NCI-H1436 (cell line): Measurements from ENCODE around the gene SLC38A3.
A peak's percentile ranks its signal among the peaks of the same experiment; 100 is the strongest.

ENCODE experiments used
- DNase-seq: peaks from one replicate; lab custom pipeline; 2025; lab: John Stamatoyannopoulos, UW

Gene SLC38A3

GRCh38 chr3:50204804-50205412, at the start of gene SLC38A3:
Gene SLC38A3 (plus strand): TSS chr3:50205271. CDS start chr3:50214200, 8,929 bp downstream.
- DNase-seq, result peak; percentile 22

- DNase-seq, result no peak
These were observed 49.6 kb upstream of the SLC38A3 start for GRCh38 chr3:50155491-50155878.

DNA sequence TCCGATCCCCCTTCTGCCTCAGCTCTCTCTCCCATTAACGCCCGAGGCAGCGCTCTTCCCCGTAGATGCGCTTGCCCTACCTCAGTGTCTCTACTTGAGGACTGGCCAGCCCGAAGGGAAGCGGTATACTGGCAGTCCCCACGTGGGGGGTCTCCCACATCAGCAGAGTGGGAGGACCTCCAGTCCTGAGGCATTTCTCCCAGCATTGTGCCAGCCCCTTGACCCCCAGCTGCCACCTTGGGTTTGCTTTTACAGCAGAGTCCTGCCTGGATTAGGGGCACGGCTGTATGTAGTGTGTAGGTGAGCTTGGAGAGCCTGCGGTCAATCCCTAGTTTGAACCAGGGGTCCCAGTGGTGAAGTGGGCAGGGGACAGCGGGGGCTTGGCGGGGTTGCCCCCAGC, 49.2 kb upstream of the SLC38A3 start:
- no peak for DNase-seq

DNA sequence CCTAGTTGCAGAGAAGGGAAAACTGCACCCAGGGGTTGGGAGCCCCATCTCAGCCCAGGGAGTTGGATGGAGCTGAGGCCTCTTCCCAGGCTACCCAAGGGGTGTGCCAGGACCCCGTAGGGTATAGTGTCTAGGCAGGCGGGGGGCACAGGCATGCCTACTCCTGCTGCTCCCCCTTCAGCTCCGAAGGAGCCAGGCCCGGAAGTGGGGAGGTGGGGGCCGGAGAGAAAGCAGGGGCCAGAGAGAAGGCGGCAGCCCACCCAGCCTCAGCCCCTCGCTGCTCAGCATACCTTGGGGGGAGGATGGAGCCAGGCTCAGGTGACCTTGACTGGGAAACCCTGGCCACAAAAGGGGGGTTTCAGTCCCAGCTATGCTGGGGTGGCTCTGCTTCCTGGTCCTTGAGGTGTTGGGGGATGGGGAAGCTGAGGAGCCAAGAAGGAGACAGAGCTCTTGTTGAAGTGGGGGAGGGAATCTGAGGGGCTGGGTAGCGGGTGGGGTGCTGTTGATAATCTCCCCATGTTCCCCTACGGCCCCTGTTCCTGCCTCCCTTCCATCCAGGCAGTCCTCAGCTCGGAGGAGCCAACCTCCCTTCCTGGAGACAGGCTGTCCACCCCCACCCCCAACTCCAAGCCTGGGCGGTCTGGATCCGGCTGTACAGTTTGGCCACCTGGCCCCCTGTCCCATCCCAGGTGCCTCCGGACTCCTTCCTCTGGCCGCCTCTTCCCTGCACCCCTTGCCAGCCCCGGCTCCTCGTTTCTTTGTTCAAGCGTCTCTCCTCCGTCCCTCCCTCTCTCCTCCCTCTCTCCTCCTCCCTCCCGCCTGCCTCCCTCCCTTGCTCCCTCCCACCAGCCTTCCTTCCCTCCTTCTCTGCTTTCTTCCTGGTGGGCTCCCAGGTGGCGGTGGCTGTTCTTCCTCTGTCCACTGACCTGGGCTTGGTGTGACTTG, 48.2 kb upstream of the SLC38A3 start:
- no peak for DNase-seq

DNA sequence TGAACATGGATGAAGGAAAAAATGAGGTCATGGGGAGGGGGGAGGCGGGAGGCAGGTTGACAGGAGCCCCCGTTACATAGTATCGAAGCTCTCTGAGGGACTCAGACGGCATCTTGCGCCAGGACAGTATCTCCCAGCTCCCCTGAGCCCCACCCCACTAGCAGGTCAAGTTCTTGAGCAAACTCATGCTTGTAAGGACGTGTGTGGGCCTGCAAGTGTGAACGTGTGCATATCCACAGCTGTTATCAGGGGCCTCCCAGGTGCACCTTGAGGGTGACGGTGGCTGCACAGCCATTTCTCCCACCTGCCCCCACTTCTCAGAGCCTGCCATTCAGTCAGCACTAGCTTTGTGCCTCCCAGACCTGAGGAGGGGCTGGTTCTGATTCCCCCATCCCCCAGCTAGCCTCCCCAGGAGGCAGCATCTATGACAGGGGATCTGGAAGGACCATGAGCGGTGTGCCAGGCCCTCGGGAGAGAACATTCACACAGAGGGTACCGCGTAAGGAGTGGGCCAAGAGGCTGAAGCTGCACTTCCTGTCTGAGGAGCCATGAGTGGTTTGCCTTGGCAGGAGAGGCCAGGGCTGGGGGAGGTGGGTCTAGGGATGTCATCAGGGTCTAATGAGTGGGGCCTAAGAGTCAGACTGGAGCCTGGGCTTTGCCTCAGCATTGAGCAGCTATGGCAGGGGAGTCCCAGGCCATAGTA, 47.1 kb upstream of the SLC38A3 start:
- DNase-seq, result no peak

DNA sequence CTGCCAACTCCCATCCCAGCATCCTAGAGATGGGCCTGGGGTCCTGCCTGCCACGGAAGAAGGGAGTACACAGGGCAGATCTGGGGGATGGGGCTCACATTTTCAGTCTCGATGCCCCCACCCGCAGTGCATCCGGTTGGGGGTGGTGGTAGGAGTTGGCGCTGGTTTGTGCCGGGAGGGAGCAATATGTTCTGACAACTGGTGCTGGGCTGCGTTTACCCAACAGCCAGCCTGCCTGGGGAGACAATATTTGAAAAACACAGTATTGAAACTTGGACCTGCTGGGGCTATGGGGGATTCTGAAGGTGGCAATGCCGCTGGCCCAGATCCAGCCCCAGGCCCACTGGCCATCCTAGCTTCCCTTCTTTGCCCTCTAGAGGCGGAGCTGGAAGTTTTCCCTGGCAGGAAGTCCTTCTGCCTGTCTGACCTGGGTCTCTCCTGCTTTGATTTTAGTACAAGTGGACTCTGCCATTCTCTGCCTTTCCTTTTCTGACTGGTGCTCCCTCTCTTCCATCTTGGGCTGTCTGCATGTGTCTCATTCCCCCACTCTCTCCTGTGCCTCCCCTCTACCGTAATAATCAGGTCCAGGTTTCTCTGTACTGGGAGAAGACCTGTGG, 46.4 kb upstream of the SLC38A3 start:
- DNase-seq, result no peak

DNA sequence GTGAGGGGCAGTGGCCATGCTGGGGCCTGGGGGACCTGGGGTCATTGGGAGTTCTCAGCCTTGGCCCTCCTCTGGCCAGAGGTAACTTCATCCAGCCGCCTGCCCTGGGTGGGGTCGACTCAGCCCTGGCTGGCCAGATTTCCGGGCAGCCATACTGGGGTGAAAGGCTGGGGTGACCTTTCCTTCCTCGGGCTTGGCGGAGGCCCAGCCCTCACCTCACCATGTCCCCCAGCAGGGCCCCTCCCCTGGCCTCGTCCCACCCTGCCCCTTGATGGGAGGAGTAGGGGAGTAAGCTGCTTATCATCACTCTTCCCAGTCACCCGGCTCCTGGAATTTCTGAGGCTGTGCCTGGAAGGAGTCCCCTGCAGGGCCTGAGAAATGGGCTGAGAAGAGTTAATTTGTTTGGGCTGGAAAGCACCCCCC, 44.5 kb upstream of the SLC38A3 start:
- no peak for DNase-seq

DNA sequence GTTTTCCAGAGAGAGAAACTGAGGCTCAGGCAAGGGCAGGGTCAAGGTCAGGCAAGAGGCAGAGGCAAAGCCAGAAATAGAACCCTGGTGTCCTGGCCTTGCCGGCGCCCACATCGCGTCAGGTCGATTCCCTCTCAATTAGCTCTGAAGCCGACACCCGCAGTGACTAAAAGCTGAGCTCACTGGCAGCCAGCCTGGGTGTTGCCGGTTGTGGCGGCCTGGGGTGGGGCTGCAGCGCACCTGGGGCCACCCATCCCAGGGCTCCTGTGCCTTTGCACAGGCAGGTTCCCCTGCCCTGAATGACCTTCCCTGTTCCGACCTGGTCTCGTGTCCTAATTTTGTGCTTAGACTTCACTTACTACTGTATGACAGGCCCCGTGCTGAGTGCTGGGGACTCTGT, 43.8 kb upstream of the SLC38A3 start:
- DNase-seq, result no peak

DNA sequence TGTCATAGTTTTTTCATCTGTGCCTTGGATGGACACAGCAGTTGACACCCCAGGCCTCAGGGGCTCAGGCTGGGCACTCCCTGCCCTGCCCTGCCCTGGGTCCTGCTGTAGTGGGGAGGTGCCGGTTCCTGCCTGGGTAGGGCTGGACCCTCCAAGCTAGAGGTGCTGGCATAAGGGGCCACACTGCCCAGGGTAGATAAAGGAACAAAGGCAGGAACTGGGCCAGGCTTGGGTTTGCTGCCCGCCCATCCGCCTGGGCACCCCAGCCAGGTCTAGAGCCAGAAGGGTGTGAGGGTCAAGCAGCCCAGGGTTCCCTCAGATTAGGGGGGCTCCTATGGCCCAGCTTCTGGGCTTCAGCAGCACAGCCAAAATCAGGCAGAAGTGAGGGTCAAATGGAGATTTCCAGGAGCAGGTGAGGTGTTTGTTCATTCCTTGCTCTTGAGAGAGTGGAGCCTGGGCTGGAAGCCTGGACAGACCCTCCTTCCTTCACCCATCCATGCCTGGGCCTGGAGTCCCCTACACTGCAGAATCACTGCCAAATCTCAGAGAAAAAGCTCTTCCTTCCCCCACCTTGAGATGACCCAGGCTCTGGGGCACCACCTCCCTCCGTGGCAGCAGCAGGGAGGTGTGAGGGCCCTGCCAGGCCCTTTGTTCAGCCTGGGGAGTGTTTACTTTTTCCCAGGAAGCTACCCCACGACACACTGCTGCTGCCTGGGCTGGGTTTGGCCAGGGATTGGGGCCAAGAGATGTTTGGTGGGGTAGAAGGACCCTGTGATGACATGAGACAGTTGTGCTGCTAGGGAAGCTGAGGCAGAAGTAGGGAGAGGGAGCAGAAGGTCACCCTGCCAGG, 42.8 kb upstream of the SLC38A3 start:
- no peak for DNase-seq

DNA sequence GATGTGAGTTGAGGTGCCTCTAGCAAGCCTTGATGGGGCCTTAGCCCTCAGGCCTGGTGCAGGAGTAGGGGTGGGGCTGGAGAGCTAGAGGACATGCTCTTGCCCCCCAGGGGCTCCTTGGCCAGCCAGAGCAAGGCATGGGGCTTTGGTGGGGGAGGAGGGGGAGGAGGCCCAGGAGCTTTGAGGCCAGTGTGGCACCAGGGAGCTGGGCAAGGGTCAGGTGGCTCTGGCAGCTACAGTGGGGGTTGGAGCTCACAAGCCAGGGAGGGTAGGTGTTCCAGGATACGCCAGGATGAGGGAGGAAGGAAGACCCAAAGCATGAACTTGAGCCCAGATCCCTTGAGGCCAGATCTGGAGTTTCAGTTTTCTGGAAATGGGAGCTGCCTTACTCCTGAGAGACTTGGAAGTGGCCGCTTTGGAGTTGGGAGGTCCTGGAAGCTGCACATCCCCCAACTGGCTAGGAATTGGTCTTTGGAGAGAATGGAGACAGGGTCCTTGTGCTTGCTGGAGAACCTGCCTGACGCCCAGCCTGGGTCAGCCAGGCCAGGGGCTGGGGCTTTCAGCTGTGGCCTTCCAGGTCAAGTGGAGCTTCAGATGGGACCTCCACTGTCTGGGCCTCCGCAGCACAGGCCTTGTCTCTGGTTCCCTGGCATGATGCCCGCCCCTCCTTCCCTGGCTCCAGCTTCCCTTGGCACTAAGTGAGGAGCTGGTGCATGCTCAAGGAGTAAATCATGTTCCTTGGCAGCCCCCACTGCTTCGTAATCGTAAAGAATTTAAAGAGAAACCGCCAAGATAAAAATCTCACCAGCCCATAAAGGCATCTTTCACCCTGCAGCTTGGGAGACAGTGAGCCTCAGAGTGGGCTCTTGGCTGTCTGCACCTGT, 41.3 kb upstream of the SLC38A3 start:
- no peak for DNase-seq

- DNase-seq, result no peak
These were observed 40.6 kb upstream of the SLC38A3 start for GRCh38 chr3:50164481-50164880.

GRCh38 chr3:50164984-50165909, 39.8 kb upstream of the SLC38A3 start:
- DNase-seq, result no peak

GRCh38 chr3:50165910-50166538, 39.0 kb upstream of the SLC38A3 start:
- DNase-seq, result no peak

- DNase-seq, result no peak
These were observed 38.5 kb upstream of the SLC38A3 start for GRCh38 chr3:50166620-50167019.

GRCh38 chr3:50167069-50167840, 37.8 kb upstream of the SLC38A3 start:
- no peak for DNase-seq

DNA sequence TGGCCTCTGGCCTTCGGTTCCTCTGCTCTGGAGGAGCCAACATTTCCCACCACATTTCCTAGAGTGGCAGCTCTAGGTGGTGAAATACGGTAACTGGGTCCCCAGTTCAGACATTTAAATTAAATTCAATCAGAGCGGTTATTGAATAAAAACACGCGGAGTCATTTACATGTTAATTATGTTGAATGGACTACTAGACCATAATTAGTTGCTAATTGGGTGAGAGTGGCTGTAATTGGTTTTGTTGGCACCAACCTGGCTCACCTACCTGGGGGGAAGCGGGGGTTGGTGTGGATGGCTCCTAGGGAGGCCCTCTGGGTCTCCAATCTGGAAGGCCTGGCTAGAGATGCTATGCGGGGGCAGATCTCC, 37.2 kb upstream of the SLC38A3 start:
- DNase-seq, result no peak

DNA sequence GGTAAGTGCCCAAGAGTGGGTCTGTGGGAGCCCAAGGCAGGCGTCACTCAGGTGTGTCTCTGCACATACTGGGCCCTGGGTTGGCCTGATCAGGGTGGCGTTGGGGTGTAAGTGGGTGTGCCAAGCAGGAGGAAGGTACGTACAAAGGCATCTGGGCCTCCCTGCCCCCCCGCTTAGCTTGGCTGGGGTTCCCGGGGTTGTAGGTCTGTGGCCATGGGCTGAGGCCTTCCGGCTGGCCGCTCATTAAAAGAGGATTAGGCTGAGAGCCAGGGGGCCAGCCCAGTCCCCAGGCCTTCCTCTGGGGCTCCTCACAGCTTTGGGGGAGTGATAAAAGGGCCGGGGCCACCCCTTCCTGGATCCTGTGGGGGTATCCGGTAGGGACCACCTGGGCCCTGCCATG, 36.7 kb upstream of the SLC38A3 start:
- DNase-seq, result no peak

GRCh38 chr3:50168791-50169190, 36.3 kb upstream of the SLC38A3 start:
- no peak for DNase-seq
